HepG2 (cell line): ENCODE results near the gene SEMA4C. TPM values are rescaled to one million over a fixed set of nuclear protein-coding genes. Genes with fewer than 3 reads are reported as not detected.
A peak's percentile ranks its signal among the peaks of the same experiment; 100 is the strongest.

Source experiments
- ARID4A ChIP-seq: sonication (generic); formaldehyde crosslinking; IDR thresholded peaks from 2 replicates; pipeline ENCODE4 v1.5.0; 2020; ENCODE audit warnings: mild to moderate bottlenecking, missing genetic modification reagents, borderline replicate concordance
- ATF4 ChIP-seq, 2 experiments: fragments of 450-650 bp in 1 of 2; sonication (generic) in 1 of 2; formaldehyde crosslinking; IDR thresholded peaks; 2 replicates each; pipeline versions ENCODE4 v1.5.0 to v1.8.0; 2020 to 2022; ENCODE audit warnings: mild to moderate bottlenecking in 1 of 2, missing genetic modification reagents in 1 of 2
- CBX1 ChIP-seq: IDR thresholded peaks from one replicate; pipeline ENCODE4 v1.6.1; 2016; ENCODE audit warnings: antibody characterized with exemption, low read depth
- CCAR2 ChIP-seq: fragments of 200-400 bp; formaldehyde crosslinking; optimal IDR thresholded peaks from 2 replicates; pipeline ENCODE3; 2018; ENCODE audit warnings: low read depth, mild to moderate bottlenecking, low read length, moderate library complexity
- GTF3A ChIP-seq: sonication (generic); formaldehyde crosslinking; conservative IDR thresholded peaks from 2 replicates; pipeline ENCODE4 v1.4.0; 2020; ENCODE audit warnings: mild to moderate bottlenecking, missing genetic modification reagents
- KDM5B ChIP-seq: sonication (generic); formaldehyde crosslinking; IDR thresholded peaks from 2 replicates; pipeline ENCODE4 v1.4.0; 2020; ENCODE audit warnings: missing genetic modification reagents, mild to moderate bottlenecking, borderline replicate concordance
- LCORL ChIP-seq, 2 experiments: fragments of 450-650 bp in 1 of 2; sonication (generic) in 1 of 2; formaldehyde crosslinking in 1 of 2; IDR thresholded peaks; 2 replicates each; pipeline versions ENCODE4 v1.5.0 to v1.6.1; 2017 to 2020; ENCODE audit warnings: antibody characterized with exemption in 1 of 2, missing genetic modification reagents in 1 of 2
- MAZ ChIP-seq, 2 experiments: sonication (generic) in 1 of 2; formaldehyde crosslinking in 1 of 2; IDR thresholded peaks; 2 replicates each; pipeline versions ENCODE4 v1.5.0 to v1.6.1; 2012 to 2020; ENCODE audit warnings: low read depth in 2 of 2, mild to moderate bottlenecking in 2 of 2, borderline replicate concordance in 1 of 2, improper control_type of control experiment in 1 of 2, low read length in 1 of 2, missing genetic modification reagents in 1 of 2, moderate library complexity in 1 of 2
- SNAPC2 ChIP-seq: sonication (generic); formaldehyde crosslinking; IDR thresholded peaks from 2 replicates; pipeline ENCODE4 v1.8.1; 2022; ENCODE audit warnings: mild to moderate bottlenecking, missing genetic modification reagents
- ZNF142 ChIP-seq: sonication (generic); formaldehyde crosslinking; IDR thresholded peaks from 2 replicates; pipeline ENCODE4 v1.4.0; 2020; ENCODE audit warnings: missing genetic modification reagents
- ZNF207 ChIP-seq: fragments of 450-650 bp; IDR thresholded peaks from 2 replicates; pipeline ENCODE4 v1.6.1; 2016; ENCODE audit warnings: antibody characterized with exemption, borderline replicate concordance
- ZNF574 ChIP-seq: sonication (generic); formaldehyde crosslinking; IDR thresholded peaks from 2 replicates; pipeline ENCODE4 v1.4.0; 2020; ENCODE audit warnings: missing genetic modification reagents
- polyA plus RNA-seq, 8 experiments: library from polyadenylated mRNA; depleted of rRNA in 3 of 8; stranded (reverse) in 7 of 8; unstranded in 1 of 8; fragments of >200 nt; fragmentation: Illumina TruSeq in 4 of 8; extraction: Trizol in 4 of 8; gene quantifications; 2 replicates each; pipeline versions ENCODE4 v1.2.1 to v1.2.3, GENCODE V29; 2011 to 2016; ENCODE audit warnings: low read depth in 4 of 8, missing spikeins in 1 of 8, mixed read lengths in 1 of 8; ENCODE audit not compliant: insufficient read depth in 1 of 8
- total RNA-seq, 5 experiments: library from RNA; depleted of rRNA; stranded (reverse); fragments of >200 nt; fragmentation: Illumina TruSeq; extraction: Trizol; gene quantifications; 2 replicates each; pipeline ENCODE4 v1.2.3, GENCODE V29; 2016; ENCODE audit warnings: low read depth in 1 of 5

The SEMA4C gene
- total and polyA plus RNA-seq, 2 of the 13 experiments (the other 11 are each of a cell fraction or from before 2014, with no cell fraction given): 25.9 to 46.6 TPM

GRCh38 chr2:96869822-96870625 is at the start of gene SEMA4C (continued):
- TF ChIP-seq ZNF574 (CRISPR knock-in tag) (peak; percentile 46; the same call in 1 of the 2 replicates), MAZ (IDR thresholded peaks at IDR 0.05; ENCODE audit: borderline replicate concordance, low read depth, low read length) (peak; percentile 17), MAZ (CRISPR knock-in tag; IDR thresholded peaks at IDR 0.05; ENCODE audit: low read depth) (peak; percentile 85), SNAPC2 (no peak), LCORL (IDR thresholded peaks at IDR 0.05) (no peak), LCORL (CRISPR knock-in tag; IDR thresholded peaks at IDR 0.05) (peak; percentile 40), ZNF142 (peak; percentile 31; the same call in 1 of the 2 replicates), CBX1 (no peak), ZNF207 (no peak), ATF4 (CRISPR knock-in tag; IDR thresholded peaks at IDR 0.05) (no peak; a peak in 1 of 4 replicates), CCAR2 (no peak), KDM5B (CRISPR knock-in tag) (peak; percentile 76), ARID4A (peak; percentile 62; the same call in 1 of the 2 replicates), GTF3A (CRISPR knock-in tag) (no peak)
